HG03378 (cell line): Measurements from ENCODE around the gene ELAVL3.
"Not testable (repeated sequence)": the region's sequence is repeated elsewhere in the genome, so short reads cannot be mapped to it uniquely, and the experiment has no call there.

Experiments
- ATAC-seq: cut with Tn5 transposase; IDR thresholded peaks from one replicate; pipeline ENCODE4 v1.9.1; 2021; ENCODE audit warnings: mild to moderate bottlenecking, moderate library complexity; ENCODE audit not compliant: unreplicated experiment

ELAVL3 gene

GRCh38 chr19:11460207-11460606 lies 20.6 kb downstream of the ELAVL3 start:
- no peak for ATAC-seq

GRCh38 chr19:11458912-11459311 lies 21.9 kb downstream of the ELAVL3 start:
- ATAC-seq: not testable (repeated sequence)

GRCh38 chr19:11458236-11458900 lies 22.5 kb downstream of the ELAVL3 start:
- no peak for ATAC-seq

GRCh38 chr19:11457831-11458230 lies 23.0 kb downstream of the ELAVL3 start:
- no peak for ATAC-seq

GRCh38 chr19:11457115-11457514 lies 23.7 kb downstream of the ELAVL3 start:
- ATAC-seq: no peak

GRCh38 chr19:11456659-11457058 lies 24.2 kb downstream of the ELAVL3 start:
- ATAC-seq: no peak

- ATAC-seq: not testable (repeated sequence)
These were observed 25.7 kb downstream of the ELAVL3 start for GRCh38 chr19:11455233-11455554.

- ATAC-seq: no peak
These were observed 27.1 kb downstream of the ELAVL3 start for GRCh38 chr19:11453468-11454341.

GRCh38 chr19:11452620-11453310 lies 28.1 kb downstream of the ELAVL3 start:
- ATAC-seq: no peak

GRCh38 chr19:11451871-11452619 lies 28.8 kb downstream of the ELAVL3 start:
- ATAC-seq: no peak

- ATAC-seq: no peak
These were observed 29.4 kb downstream of the ELAVL3 start for GRCh38 chr19:11451327-11451870.

GRCh38 chr19:11450570-11451326 lies 30.1 kb downstream of the ELAVL3 start:
- no peak for ATAC-seq

GRCh38 chr19:11448923-11449554 lies 31.8 kb downstream of the ELAVL3 start:
- no peak for ATAC-seq

GRCh38 chr19:11448410-11448809 lies 32.4 kb downstream of the ELAVL3 start:
- no peak for ATAC-seq

GRCh38 chr19:11447347-11448262 lies 33.2 kb downstream of the ELAVL3 start:
- ATAC-seq: no peak

- ATAC-seq: no peak
These were observed 34.1 kb downstream of the ELAVL3 start for GRCh38 chr19:11446652-11447301.

GRCh38 chr19:11446271-11446651 lies 34.6 kb downstream of the ELAVL3 start:
- no peak for ATAC-seq

GRCh38 chr19:11445141-11445540 lies 35.7 kb downstream of the ELAVL3 start:
- ATAC-seq: no peak
